Lower lobe of right lung (tissue), 2 donors: Measurements from ENCODE around the gene MALT1. TPM values are rescaled to one million over a fixed set of nuclear protein-coding genes. Genes with fewer than 3 reads are reported as not detected.

Experiments
- ATAC-seq, 2 donors: fragments of 200-7000 bp; cut with Tn5 transposase; one replicate each; pipeline ENCODE4 v1.9.1; 2020 to 2022; ENCODE audit warnings: mild to moderate bottlenecking in 2 of 2, moderate library complexity in 2 of 2
- DNase-seq: peaks from one replicate; pipeline ENCODE4 v3.0.0-alpha.2; 2020
- H3K27ac ChIP-seq: fragments of 200-600 bp; one replicate; pipeline ENCODE4 v1.8.0; 2022
- H3K27me3 ChIP-seq: fragments of 200-600 bp; one replicate; pipeline ENCODE4 v1.8.0; 2022; ENCODE audit warnings: low read depth
- H3K36me3 ChIP-seq: fragments of 200-600 bp; one replicate; pipeline ENCODE4 v1.8.0; 2022; ENCODE audit warnings: mild to moderate bottlenecking
- H3K4me1 ChIP-seq: fragments of 200-600 bp; one replicate; pipeline ENCODE4 v1.8.0; 2022
- H3K4me3 ChIP-seq: fragments of 200-600 bp; one replicate; pipeline ENCODE4 v1.8.0; 2022; ENCODE audit warnings: mild to moderate bottlenecking
- H3K9me3 ChIP-seq: fragments of 200-600 bp; one replicate; pipeline ENCODE4 v1.8.0; 2022
- intact Hi-C: fragments of 100-400 bp; cut with DNase I; formaldehyde crosslinking; loops from one replicate; pipeline ENCODE4 v1.11.0; 2022
- total RNA-seq: library from RNA; stranded (reverse); fragmentation: NEBNext Ultra II Directional; extraction: Animal tissue kit (Norgen Biotek cat#: 25700); gene quantifications from one replicate; pipeline ENCODE4 v1.2.1, GENCODE V29; 2021
- TF ChIP-seq, protein P1 (sequence below): fragments of 200-600 bp; IDR thresholded peaks from one replicate; pipeline ENCODE4 v1.8.0; 2022; ENCODE audit warnings: antibody characterized with exemption, mild to moderate bottlenecking
- donor health status: DM: no; HTN: yes; CAD: no; lungs with severe emphysema.

The MALT1 gene
- total RNA-seq, 1 donor from 2014 or later: 23.1 TPM

DNA sequence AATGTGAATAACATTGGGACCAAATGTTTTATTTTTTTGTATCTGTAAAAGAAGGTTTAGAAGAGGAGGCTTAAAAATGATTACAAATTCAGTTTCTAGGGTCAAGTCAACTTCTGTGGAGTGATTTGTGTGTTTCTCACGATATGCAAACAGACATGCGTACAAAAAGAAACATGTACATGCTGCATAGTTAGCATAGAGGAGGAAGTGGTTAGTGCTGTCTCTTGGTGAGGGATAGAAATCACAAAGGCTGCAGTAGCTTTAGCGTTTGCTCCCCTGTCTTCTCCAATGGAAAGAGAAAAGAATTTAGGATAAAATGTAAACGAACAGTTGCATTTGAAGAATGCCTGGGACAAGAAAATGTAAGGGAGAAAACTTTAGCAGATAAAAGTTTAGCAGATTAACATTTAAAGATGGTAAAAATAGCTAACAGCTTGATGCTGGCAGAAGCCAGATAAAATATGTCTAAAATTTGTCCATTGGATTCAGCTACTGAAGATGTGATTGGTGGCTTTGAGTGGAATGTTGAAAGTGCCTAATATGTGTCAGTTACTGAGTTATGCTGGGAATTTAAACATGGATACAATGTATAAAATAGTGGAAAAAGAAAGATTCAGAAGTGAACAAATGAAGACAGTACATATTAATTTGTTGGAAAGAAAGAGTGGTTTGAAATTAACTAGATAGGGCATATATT lies 44.9 kb downstream of the MALT1 start:
- H3K36me3 ChIP-seq: peaks cover 9% of the 10 kb centered on the region
- intact Hi-C loops: no loop called here

DNA sequence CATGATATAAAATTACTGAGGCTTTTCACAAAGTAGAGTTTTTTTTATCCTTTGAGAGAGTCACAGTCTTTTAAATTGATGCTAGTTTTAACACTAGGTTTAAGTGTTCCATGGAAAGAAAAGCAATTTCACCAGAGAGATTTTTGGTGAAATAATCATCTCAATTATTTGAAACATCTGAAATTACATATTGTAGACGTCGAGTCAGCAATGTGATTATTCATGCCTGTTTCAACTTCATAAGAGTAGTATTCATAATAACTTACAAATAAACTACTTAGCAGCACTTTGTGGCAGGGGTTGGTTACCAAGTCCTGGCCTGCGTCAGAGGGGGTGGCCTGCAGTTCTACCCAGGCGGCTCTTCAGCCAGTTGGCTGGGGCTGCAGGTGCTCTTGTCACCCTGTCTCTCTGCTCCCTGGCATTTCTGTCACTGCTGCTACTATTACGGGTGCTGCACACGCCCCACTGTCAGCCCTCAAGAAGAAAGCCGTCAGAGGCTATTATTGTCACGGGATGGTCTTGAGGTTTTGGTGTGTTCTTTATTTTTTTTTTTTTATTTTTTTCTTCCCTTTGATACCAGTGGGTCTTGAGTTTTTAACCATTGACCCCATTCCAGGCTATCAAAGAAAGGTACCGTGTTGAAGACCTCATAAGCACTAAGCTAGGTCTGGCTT lies 50.4 kb downstream of the MALT1 start:
- ATAC-seq (no peak), DNase-seq (no peak)
- Histone ChIP-seq H3K27ac (no peak overlapping the region), H3K27me3 (no peaks in the 10 kb centered on the region), H3K4me3 (no peak overlapping the region), H3K4me1 (peaks cover 2% of the 10 kb centered on the region), H3K36me3 (peaks cover 9% of the 10 kb centered on the region), H3K9me3 (no peaks in the 10 kb centered on the region)
- TF ChIP-seq, protein P1, sequence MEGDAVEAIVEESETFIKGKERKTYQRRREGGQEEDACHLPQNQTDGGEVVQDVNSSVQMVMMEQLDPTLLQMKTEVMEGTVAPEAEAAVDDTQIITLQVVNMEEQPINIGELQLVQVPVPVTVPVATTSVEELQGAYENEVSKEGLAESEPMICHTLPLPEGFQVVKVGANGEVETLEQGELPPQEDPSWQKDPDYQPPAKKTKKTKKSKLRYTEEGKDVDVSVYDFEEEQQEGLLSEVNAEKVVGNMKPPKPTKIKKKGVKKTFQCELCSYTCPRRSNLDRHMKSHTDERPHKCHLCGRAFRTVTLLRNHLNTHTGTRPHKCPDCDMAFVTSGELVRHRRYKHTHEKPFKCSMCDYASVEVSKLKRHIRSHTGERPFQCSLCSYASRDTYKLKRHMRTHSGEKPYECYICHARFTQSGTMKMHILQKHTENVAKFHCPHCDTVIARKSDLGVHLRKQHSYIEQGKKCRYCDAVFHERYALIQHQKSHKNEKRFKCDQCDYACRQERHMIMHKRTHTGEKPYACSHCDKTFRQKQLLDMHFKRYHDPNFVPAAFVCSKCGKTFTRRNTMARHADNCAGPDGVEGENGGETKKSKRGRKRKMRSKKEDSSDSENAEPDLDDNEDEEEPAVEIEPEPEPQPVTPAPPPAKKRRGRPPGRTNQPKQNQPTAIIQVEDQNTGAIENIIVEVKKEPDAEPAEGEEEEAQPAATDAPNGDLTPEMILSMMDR: no peak
- intact Hi-C loops: no loop called here

More for the DNA sequence above, 44.9 kb downstream of the MALT1 start:
- Histone ChIP-seq H3K9me3 (no peaks in the 10 kb centered on the region), H3K27me3 (no peaks in the 10 kb centered on the region), H3K4me1 (peaks cover 13% of the 10 kb centered on the region), H3K4me3 (no peak overlapping the region), H3K27ac (no peak overlapping the region)
- TF ChIP-seq, protein P1: no peak
- no peak for ATAC-seq
- DNase-seq: no peak

DNA sequence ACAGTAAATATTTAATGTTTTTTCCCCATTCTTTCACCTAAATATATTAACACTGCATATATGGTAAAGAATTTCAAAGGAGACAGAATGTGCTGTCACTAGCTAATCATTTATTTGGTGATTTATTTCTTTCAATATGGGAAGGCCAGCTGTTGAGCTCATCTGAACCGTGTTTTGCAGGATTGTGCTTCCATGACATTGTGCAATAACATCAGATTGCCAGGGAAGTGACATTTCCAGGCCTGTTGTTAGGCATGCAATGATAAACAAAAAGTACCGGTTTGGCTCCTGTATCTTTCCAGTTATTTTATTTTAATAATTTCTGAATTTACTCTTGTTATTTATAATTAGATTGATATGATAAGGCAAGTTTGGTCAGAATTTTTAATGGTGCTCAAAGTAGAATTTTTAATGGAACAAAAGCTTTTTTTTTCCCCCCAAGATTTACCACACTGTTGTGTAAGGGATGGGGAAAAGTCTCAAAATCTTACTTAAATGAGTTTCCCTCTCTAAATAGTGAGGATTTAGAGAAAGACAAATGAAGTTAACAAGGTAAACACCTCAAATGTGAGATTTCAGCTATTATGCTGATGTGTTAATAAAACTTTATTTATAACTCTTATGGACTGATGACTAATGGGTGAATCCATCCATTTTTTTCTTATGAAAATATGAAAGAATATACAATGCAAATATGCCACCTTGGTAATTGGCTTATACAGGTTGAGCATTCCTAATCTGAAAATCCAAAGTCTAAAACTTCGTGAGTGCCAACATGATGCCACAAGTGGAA lies 52.7 kb downstream of the MALT1 start:
- peaks cover 4% of the 10 kb centered on the region for H3K36me3 ChIP-seq

DNA sequence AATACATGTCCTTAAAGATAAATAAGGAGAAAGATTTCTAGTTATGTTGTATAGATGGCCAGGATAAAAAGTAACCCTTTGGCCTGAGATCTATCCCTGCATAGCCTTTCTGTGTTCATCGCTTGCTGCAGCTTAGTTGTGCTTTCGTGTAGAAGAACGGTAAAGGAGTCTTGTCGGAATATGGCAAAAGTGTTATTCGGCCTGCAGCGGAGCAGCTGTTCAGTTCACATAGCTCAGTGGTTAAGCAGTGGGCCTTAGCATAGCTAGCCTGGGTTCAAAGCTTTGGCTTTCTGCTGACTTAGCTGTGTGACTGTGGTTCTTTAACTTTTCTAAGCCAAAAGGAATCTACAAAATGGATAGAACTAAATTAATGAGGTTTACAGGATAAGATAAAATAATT lies 55.4 kb downstream of the MALT1 start:
- intact Hi-C loops: no loop called here
- no peaks in the 10 kb centered on the region for H3K9me3 ChIP-seq
- H3K4me1 ChIP-seq: no peaks in the 10 kb centered on the region
- H3K36me3 ChIP-seq: no peaks in the 10 kb centered on the region
- TF ChIP-seq, protein P1: no peak
- ATAC-seq: no peak
- no peak for DNase-seq
- no peak overlapping the region for H3K27ac ChIP-seq
- no peaks in the 10 kb centered on the region for H3K27me3 ChIP-seq
- no peak overlapping the region for H3K4me3 ChIP-seq

More for the DNA sequence above, 52.7 kb downstream of the MALT1 start:
- no peak for DNase-seq
- TF ChIP-seq, protein P1: no peak
- Histone ChIP-seq H3K27ac (no peak overlapping the region), H3K9me3 (no peaks in the 10 kb centered on the region), H3K4me1 (no peaks in the 10 kb centered on the region), H3K4me3 (no peak overlapping the region), H3K27me3 (no peaks in the 10 kb centered on the region)
- intact Hi-C loops: no loop called here
- ATAC-seq: no peak

GRCh38 chr18:58727776-58728500 lies 56.7 kb downstream of the MALT1 start:
- no peaks in the 10 kb centered on the region for H3K9me3 ChIP-seq
- no peaks in the 10 kb centered on the region for H3K27me3 ChIP-seq
- ATAC-seq (no peak), DNase-seq (no peak)
- intact Hi-C loops: no loop called here
- TF ChIP-seq, protein P1: no peak
- no peak overlapping the region for H3K4me3 ChIP-seq
- H3K4me1 ChIP-seq: no peaks in the 10 kb centered on the region
- no peak overlapping the region for H3K27ac ChIP-seq
- no peaks in the 10 kb centered on the region for H3K36me3 ChIP-seq
